ENCODE measurements around the gene CDC25B. TPM values are rescaled to one million over a fixed set of nuclear protein-coding genes. Genes with fewer than 3 reads are reported as not detected.
A peak's percentile ranks its signal among the peaks of the same experiment; 100 is the strongest.

The CDC25B gene
- total and polyA plus RNA-seq, 2 of the 13 experiments (the other 11 are each of a cell fraction or from before 2014, with no cell fraction given) = 14.5 to 19.4 TPM

DNA sequence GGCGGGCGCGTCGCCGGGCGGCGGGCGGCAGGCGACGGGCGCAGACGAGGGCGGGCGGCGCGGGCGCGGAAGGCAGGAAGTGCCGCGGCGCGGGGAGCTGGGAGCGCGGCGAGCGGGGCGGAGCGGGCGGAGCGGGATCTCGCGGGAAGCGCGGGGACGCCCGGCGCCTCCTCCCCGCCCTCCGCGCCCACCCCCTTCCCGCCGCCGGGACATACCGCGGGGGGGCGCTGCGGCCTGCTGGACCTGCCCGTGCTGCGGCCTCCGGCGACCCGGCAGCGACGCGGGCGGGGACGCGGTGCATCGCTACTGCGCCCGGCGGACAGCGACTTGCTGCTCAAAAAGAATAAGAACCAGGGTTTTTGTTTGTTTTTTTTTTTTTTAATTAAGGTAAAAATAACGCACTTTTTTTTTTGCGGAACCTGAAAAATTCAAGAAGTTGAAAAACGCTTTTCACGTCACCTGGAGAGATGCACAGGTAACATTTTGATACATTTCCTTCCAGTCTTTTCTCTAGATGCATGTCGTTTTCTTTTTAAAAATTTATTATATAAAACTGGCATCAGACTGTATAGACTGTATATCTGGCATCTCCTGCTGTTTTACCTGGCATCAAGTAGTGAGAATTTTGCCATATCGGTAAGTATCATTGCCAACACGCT, 9.3 kb upstream of the CDC25B start, which contains the start of gene CENPB (continued):
- 0 out of 2 replicates have a peak, but pooled peaks have one; percentile 34 for TF ChIP-seq TFDP1 (CRISPR knock-in tag; IDR thresholded peaks at IDR 0.05; ENCODE audit: borderline replicate concordance)
- 0 out of 2 replicates have a peak, but pooled peaks have one; percentile 35 for TF ChIP-seq ZNF747 (CRISPR knock-in tag; IDR thresholded peaks at IDR 0.05; ENCODE audit: borderline replicate concordance)
- TF ChIP-seq ZNF746 (CRISPR knock-in tag; IDR thresholded peaks at IDR 0.05) = no peak; the same call in 1 of the 2 replicates
- no peak for TF ChIP-seq ZNF781 (CRISPR knock-in tag; IDR thresholded peaks at IDR 0.05; ENCODE audit: borderline replicate concordance, not compliant biosample characterization)
- TF ChIP-seq ZNF562 (CRISPR knock-in tag; IDR thresholded peaks at IDR 0.05; ENCODE audit: borderline replicate concordance) = no peak
- TF ChIP-seq, protein P1, sequence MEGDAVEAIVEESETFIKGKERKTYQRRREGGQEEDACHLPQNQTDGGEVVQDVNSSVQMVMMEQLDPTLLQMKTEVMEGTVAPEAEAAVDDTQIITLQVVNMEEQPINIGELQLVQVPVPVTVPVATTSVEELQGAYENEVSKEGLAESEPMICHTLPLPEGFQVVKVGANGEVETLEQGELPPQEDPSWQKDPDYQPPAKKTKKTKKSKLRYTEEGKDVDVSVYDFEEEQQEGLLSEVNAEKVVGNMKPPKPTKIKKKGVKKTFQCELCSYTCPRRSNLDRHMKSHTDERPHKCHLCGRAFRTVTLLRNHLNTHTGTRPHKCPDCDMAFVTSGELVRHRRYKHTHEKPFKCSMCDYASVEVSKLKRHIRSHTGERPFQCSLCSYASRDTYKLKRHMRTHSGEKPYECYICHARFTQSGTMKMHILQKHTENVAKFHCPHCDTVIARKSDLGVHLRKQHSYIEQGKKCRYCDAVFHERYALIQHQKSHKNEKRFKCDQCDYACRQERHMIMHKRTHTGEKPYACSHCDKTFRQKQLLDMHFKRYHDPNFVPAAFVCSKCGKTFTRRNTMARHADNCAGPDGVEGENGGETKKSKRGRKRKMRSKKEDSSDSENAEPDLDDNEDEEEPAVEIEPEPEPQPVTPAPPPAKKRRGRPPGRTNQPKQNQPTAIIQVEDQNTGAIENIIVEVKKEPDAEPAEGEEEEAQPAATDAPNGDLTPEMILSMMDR (CRISPR knock-in tag; IDR thresholded peaks at IDR 0.05) = peak; percentile 83
- TF ChIP-seq ZNF512B (CRISPR knock-in tag; IDR thresholded peaks at IDR 0.05; ENCODE audit: borderline replicate concordance) = no peak
- TF ChIP-seq HINFP (CRISPR knock-in tag; IDR thresholded peaks at IDR 0.05; ENCODE audit: low read depth) = no peak
- no peak for TF ChIP-seq RFX5 (IDR thresholded peaks at IDR 0.05; ENCODE audit: low read depth, low read length)
- TF ChIP-seq IRX3 (CRISPR knock-in tag; IDR thresholded peaks at IDR 0.05; ENCODE audit: borderline replicate concordance, low read depth) = no peak
- TF ChIP-seq, protein P2, sequence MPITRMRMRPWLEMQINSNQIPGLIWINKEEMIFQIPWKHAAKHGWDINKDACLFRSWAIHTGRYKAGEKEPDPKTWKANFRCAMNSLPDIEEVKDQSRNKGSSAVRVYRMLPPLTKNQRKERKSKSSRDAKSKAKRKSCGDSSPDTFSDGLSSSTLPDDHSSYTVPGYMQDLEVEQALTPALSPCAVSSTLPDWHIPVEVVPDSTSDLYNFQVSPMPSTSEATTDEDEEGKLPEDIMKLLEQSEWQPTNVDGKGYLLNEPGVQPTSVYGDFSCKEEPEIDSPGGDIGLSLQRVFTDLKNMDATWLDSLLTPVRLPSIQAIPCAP (CRISPR knock-in tag; IDR thresholded peaks at IDR 0.05; ENCODE audit: low read depth) = no peak
- TF ChIP-seq ZNF205 (CRISPR knock-in tag; IDR thresholded peaks at IDR 0.05) = no peak
- no peak for TF ChIP-seq NCOA2 (CRISPR knock-in tag; IDR thresholded peaks at IDR 0.05)
- TF ChIP-seq PHB2 (IDR thresholded peaks at IDR 0.05; ENCODE audit: partially characterized antibody) = no peak
- TF ChIP-seq HES4 (CRISPR knock-in tag; IDR thresholded peaks at IDR 0.05; ENCODE audit: borderline replicate concordance) = no peak; the same call in 1 of the 2 replicates
- peak; percentile 60 for TF ChIP-seq TFDP2 (CRISPR knock-in tag; IDR thresholded peaks at IDR 0.05)
- no peak for TF ChIP-seq SNAPC5 (CRISPR knock-in tag; IDR thresholded peaks at IDR 0.05; ENCODE audit: borderline replicate concordance)
- TF ChIP-seq MXI1 (IDR thresholded peaks at IDR 0.05; ENCODE audit: borderline replicate concordance, low read depth, low read length) = peak; percentile 79; the same call in 2 of the 3 replicates

All from HepG2 (cell line).